Adipocyte (in vitro differentiated cells): ENCODE data around the gene POU2AF2.
A peak's percentile ranks its signal among the peaks of the same experiment; 100 is the strongest.
"Not testable (repeated sequence)": the region's sequence is repeated elsewhere in the genome, so short reads cannot be mapped to it uniquely, and the experiment has no call there.

Experiments used
- DNase-seq: peaks from one replicate; pipeline ENCODE4 v3.0.0-alpha.2; 2015; ENCODE audit warnings: low read depth
- H3K27me3 ChIP-seq: replicated peaks from 2 replicates; pipeline ENCODE4 v1.7.0; 2013; ENCODE audit warnings: mild to moderate bottlenecking, low read length, moderate library complexity; ENCODE audit not compliant: control insufficient read depth, insufficient read depth
- H3K36me3 ChIP-seq: 2 replicates; pipeline ENCODE4 v1.7.0; 2013; ENCODE audit warnings: low read length, mild to moderate bottlenecking, moderate library complexity; ENCODE audit not compliant: control insufficient read depth, insufficient read depth, severe bottlenecking
- H3K4me1 ChIP-seq: 2 replicates; pipeline ENCODE4 v1.7.0; 2013; ENCODE audit warnings: mild to moderate bottlenecking, low read length, moderate library complexity; ENCODE audit not compliant: control insufficient read depth, insufficient read depth
- H3K4me3 ChIP-seq: 2 replicates; pipeline ENCODE4 v1.7.0; 2013; ENCODE audit warnings: mild to moderate bottlenecking, low read length, moderate library complexity
- H3K9ac ChIP-seq: 2 replicates; pipeline ENCODE4 v1.7.0; 2013; ENCODE audit warnings: mild to moderate bottlenecking, low read length, moderate library complexity
- H3K9me3 ChIP-seq: 2 replicates; pipeline ENCODE4 v1.7.0; 2013; ENCODE audit warnings: mild to moderate bottlenecking, low read length, moderate library complexity; ENCODE audit not compliant: control insufficient read depth

Gene POU2AF2

GRCh38 chr11:111222821-111223455 lies 22.6 kb upstream of the POU2AF2 start:
- not testable (repeated sequence) for H3K36me3 ChIP-seq, H3K4me3 ChIP-seq, DNase-seq, H3K27me3 ChIP-seq, H3K9ac ChIP-seq, H3K4me1 ChIP-seq
- H3K9me3 ChIP-seq, result peaks cover 12% of the 10 kb centered on the region

DNA sequence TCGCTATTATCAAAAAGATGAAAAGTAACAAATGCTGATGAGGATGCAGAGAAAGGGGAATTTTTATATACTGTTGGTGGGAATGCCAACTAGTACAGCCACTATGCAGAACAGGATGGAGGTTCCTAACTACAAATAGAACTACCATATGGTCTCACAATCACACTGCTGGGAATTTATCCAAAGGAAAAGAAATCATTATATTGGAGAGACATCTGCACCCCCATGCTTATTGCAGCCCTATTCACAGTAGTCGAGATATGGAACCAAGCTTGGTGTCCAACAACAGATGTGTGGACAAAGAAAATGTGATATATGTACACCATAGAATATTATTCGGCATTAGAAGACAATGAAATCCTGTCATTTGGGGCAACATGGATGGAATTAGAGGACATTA lies 19.6 kb upstream of the POU2AF2 start:
- H3K36me3 ChIP-seq, result no peaks in the 10 kb centered on the region
- H3K9ac ChIP-seq, result no peak overlapping the region
- H3K4me3 ChIP-seq, result no peak overlapping the region
- H3K9me3 ChIP-seq, result peaks cover 15% of the 10 kb centered on the region
- H3K4me1 ChIP-seq, result peaks cover 9% of the 10 kb centered on the region
- no peak for DNase-seq
- no peaks in the 10 kb centered on the region for H3K27me3 ChIP-seq

GRCh38 chr11:111229604-111230003 lies 15.9 kb upstream of the POU2AF2 start:
- H3K9ac ChIP-seq, result no peak overlapping the region
- no peak for DNase-seq
- H3K36me3 ChIP-seq, result no peaks in the 10 kb centered on the region
- peaks cover 10% of the 10 kb centered on the region for H3K9me3 ChIP-seq
- no peak overlapping the region for H3K4me3 ChIP-seq
- no peaks in the 10 kb centered on the region for H3K27me3 ChIP-seq
- H3K4me1 ChIP-seq, result peaks cover 22% of the 10 kb centered on the region

GRCh38 chr11:111230122-111230465 lies 15.4 kb upstream of the POU2AF2 start:
- Histone ChIP-seq H3K4me1 (peaks cover 22% of the 10 kb centered on the region), H3K9me3 (peaks cover 5% of the 10 kb centered on the region), H3K9ac (peak overlapping the region; percentile 85), H3K4me3 (peak overlapping the region; percentile 77), H3K36me3 (no peaks in the 10 kb centered on the region), H3K27me3 (no peaks in the 10 kb centered on the region)
- no peak for DNase-seq

- Histone ChIP-seq H3K36me3 (no peaks in the 10 kb centered on the region), H3K4me3 (no peak overlapping the region), H3K27me3 (no peaks in the 10 kb centered on the region), H3K4me1 (peaks cover 22% of the 10 kb centered on the region), H3K9me3 (peaks cover 3% of the 10 kb centered on the region), H3K9ac (peak overlapping the region; percentile 85)
- peak; percentile 44 for DNase-seq
These were observed 13.7 kb upstream of the POU2AF2 start for GRCh38 chr11:111231836-111232235.

GRCh38 chr11:111236383-111236782 lies 9.1 kb upstream of the POU2AF2 start:
- peaks cover 9% of the 10 kb centered on the region for H3K4me1 ChIP-seq
- no peaks in the 10 kb centered on the region for H3K27me3 ChIP-seq

GRCh38 chr11:111237926-111238325 lies 7.6 kb upstream of the POU2AF2 start:
- Histone ChIP-seq H3K27me3 (peaks cover 3% of the 10 kb centered on the region), H3K4me3 (no peak overlapping the region), H3K36me3 (no peaks in the 10 kb centered on the region), H3K9me3 (no peaks in the 10 kb centered on the region), H3K4me1 (no peaks in the 10 kb centered on the region), H3K9ac (no peak overlapping the region)
- no peak for DNase-seq

More at GRCh38 chr11:111236383-111236782, 9.1 kb upstream of the POU2AF2 start:
- Histone ChIP-seq H3K4me3 (peak overlapping the region; percentile 66), H3K36me3 (no peaks in the 10 kb centered on the region), H3K9me3 (no peaks in the 10 kb centered on the region), H3K9ac (no peak overlapping the region)
- no peak for DNase-seq

DNA sequence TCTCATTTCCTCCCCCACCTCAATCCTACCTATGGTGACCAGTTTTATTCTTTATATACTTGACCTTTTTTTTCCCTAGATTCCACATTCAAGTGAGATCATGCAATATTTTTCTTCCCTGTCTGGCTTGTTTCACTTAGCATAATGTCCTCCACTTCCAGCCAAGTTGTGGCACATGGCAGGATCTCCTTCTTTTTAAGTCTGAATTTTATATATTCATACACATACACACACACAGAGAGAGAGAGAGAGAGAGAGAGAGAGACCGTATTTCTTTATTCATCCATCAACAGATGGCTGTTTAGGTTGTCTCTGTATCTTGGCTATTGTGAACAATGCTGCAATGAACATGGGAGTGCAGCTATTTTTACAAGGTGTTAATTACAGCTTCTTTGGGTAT lies 1.4 kb downstream of the POU2AF2 start:
- Histone ChIP-seq H3K4me3 (no peak overlapping the region), H3K9me3 (peaks cover 3% of the 10 kb centered on the region), H3K9ac (no peak overlapping the region), H3K36me3 (no peaks in the 10 kb centered on the region), H3K27me3 (peaks cover 14% of the 10 kb centered on the region), H3K4me1 (no peaks in the 10 kb centered on the region)
- no peak for DNase-seq

DNA sequence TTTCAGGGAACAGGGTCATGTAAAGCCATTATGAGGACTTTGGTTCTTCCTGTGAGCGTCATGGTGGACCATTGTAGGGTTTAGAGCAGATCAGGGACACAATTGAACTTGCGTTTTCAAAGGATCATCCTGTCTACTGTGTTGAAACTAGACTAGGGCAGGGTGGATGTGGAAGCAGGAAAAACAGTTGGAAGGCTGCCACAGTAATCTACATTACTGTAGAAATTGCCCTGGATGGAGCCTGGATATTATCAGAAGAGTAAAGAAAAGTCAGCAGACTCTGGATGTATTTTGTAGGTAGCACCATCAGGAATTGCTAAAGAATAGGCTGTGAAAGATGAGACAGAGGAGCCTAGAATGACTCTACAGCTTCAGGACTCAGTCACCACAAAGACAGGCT lies 5.4 kb downstream of the POU2AF2 start:
- DNase-seq, result no peak
- Histone ChIP-seq H3K27me3 (peaks cover 11% of the 10 kb centered on the region), H3K4me3 (no peak overlapping the region), H3K9ac (no peak overlapping the region), H3K9me3 (peaks cover 3% of the 10 kb centered on the region), H3K4me1 (no peaks in the 10 kb centered on the region), H3K36me3 (no peaks in the 10 kb centered on the region)

- no peak for DNase-seq
- Histone ChIP-seq H3K4me1 (no peaks in the 10 kb centered on the region), H3K9me3 (no peaks in the 10 kb centered on the region), H3K36me3 (no peaks in the 10 kb centered on the region), H3K27me3 (peaks cover 11% of the 10 kb centered on the region), H3K9ac (no peak overlapping the region), H3K4me3 (no peak overlapping the region)
These were observed 7.6 kb downstream of the POU2AF2 start for GRCh38 chr11:111253131-111253530.

DNA sequence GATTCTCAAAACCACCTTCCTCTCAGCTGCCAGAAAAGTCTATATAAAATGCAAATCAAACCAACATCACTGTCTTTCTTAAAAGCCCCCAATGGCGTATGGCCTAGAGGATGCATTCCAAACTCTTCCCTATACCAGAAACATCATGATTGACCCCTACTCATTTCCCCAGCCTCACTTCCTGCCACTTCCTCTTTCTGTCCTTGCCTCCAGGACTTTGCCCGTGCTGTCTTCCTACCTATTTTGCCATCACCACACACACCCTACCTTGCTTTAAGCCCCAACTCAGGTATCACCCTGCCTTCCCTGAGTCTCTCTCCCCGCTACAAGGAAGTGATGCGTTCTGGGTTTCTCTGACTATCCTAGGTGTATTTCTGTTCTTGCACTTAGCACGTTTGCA lies 8.1 kb downstream of the POU2AF2 start:
- no peak for DNase-seq
- no peaks in the 10 kb centered on the region for H3K9me3 ChIP-seq
- H3K27me3 ChIP-seq, result peaks cover 11% of the 10 kb centered on the region
- no peaks in the 10 kb centered on the region for H3K36me3 ChIP-seq
- no peak overlapping the region for H3K4me3 ChIP-seq
- no peak overlapping the region for H3K9ac ChIP-seq
- no peaks in the 10 kb centered on the region for H3K4me1 ChIP-seq

DNA sequence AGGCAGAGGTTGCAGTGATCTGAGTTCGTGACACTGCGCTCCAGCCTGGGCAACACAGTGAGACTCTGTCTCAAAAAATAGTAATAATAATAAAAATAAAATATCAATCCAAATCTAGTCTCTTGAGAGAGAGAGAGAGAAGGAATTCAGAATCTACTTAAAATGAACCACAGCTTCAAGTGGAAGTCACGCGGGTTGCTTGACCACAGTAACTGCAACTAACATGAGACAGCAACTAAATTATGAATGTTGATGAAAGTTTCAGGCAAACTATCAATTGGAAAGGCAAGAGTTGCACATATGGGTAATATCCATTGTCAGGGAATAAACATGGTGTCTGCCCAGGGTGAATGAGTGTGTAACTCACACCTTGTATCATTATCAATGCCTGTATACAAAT lies 12.5 kb downstream of the POU2AF2 start:
- no peak overlapping the region for H3K9ac ChIP-seq
- H3K9me3 ChIP-seq, result no peaks in the 10 kb centered on the region
- no peak overlapping the region for H3K4me3 ChIP-seq
- no peaks in the 10 kb centered on the region for H3K27me3 ChIP-seq
- no peak for DNase-seq
- H3K4me1 ChIP-seq, result no peaks in the 10 kb centered on the region
- H3K36me3 ChIP-seq, result no peaks in the 10 kb centered on the region
